Measurements from ENCODE around the gene MBP.
"Not testable (repeated sequence)": the region's sequence is repeated elsewhere in the genome, so short reads cannot be mapped to it uniquely, and the experiment has no call there.

The MBP gene

GRCh38 chr18:77042583-77042982 lies 90.0 kb downstream of the MBP start:
- no peak for DNase-seq

- no peak for DNase-seq
These were observed 93.1 kb downstream of the MBP start for GRCh38 chr18:77039196-77040130.

GRCh38 chr18:77038182-77038858 lies 94.3 kb downstream of the MBP start:
- DNase-seq: no peak

GRCh38 chr18:77037567-77037966 lies 95.0 kb downstream of the MBP start:
- no peak for DNase-seq

GRCh38 chr18:77035380-77036187 lies 97.0 kb downstream of the MBP start:
- DNase-seq: no peak

- no peak for DNase-seq
These were observed 99.0 kb downstream of the MBP start for GRCh38 chr18:77033575-77033974.

GRCh38 chr18:77032181-77032701 lies 100.3 kb downstream of the MBP start:
- no peak for DNase-seq

GRCh38 chr18:77031662-77032061 lies 100.9 kb downstream of the MBP start:
- DNase-seq: no peak

- no peak for DNase-seq
These were observed 102.4 kb downstream of the MBP start for GRCh38 chr18:77030201-77030600.

- DNase-seq: no peak
These were observed 106.7 kb downstream of the MBP start for GRCh38 chr18:77025831-77026363.

GRCh38 chr18:77025123-77025522 lies 107.5 kb downstream of the MBP start:
- no peak for DNase-seq

- no peak for DNase-seq
These were observed 108.1 kb downstream of the MBP start for GRCh38 chr18:77024476-77024875.

- no peak for DNase-seq
These were observed 109.3 kb downstream of the MBP start for GRCh38 chr18:77023102-77023782.

- DNase-seq: no peak
These were observed 110.0 kb downstream of the MBP start for GRCh38 chr18:77022556-77022955.

- DNase-seq: no peak
These were observed 110.5 kb downstream of the MBP start for GRCh38 chr18:77022116-77022515.

- not testable (repeated sequence) for DNase-seq
These were observed 111.1 kb downstream of the MBP start for GRCh38 chr18:77021478-77021877.

GRCh38 chr18:77021075-77021474 lies 111.5 kb downstream of the MBP start:
- DNase-seq: no peak

- no peak for DNase-seq
These were observed 112.0 kb downstream of the MBP start for GRCh38 chr18:77020561-77020960.

- DNase-seq: no peak
These were observed 112.9 kb downstream of the MBP start for GRCh38 chr18:77019641-77020040.

GRCh38 chr18:77018650-77019049 lies 113.9 kb downstream of the MBP start:
- DNase-seq: not testable (repeated sequence)

GRCh38 chr18:77017355-77017754 lies 115.2 kb downstream of the MBP start:
- no peak for DNase-seq

- DNase-seq: no peak
These were observed 115.6 kb downstream of the MBP start for GRCh38 chr18:77016936-77017335.

Measured in activated CD4-positive, alpha-beta T cell treated with anti-CD3 and anti-CD28 coated beads for 1 hour (primary cell).